SK-N-SH (cell line): Measurements from ENCODE around the gene ARTN.

Source experiments
- EP300 ChIP-seq, 2 experiments: IDR thresholded peaks; 2 replicates each; pipeline versions ENCODE4 v1.4.0 to v1.6.1; 2012; ENCODE audit warnings: borderline replicate concordance in 1 of 2, low read depth in 1 of 2, low read length in 1 of 2
- GABPA ChIP-seq: IDR thresholded peaks from 2 replicates; pipeline ENCODE4 v1.4.0; 2012; ENCODE audit warnings: low read depth, mild to moderate bottlenecking
- JUND ChIP-seq: IDR thresholded peaks from 2 replicates; pipeline ENCODE4 v1.4.0; 2012
- MAX ChIP-seq: IDR thresholded peaks from 2 replicates; pipeline ENCODE4 v1.4.0; 2012; ENCODE audit warnings: low read depth
- MXI1 ChIP-seq: IDR thresholded peaks from 2 replicates; pipeline ENCODE4 v1.6.1; 2012; ENCODE audit warnings: mild to moderate bottlenecking, low read depth, low read length, improper control_type of control experiment
- NFIC ChIP-seq: IDR thresholded peaks from 2 replicates; pipeline ENCODE4 v1.4.0; 2012; ENCODE audit warnings: borderline replicate concordance
- POLR2AphosphoS5 ChIP-seq: IDR thresholded peaks from 2 replicates; pipeline ENCODE4 v1.6.1; 2012; ENCODE audit warnings: low read depth, low read length
- RCOR1 ChIP-seq: fragments of 150-350 bp; IDR thresholded peaks from 2 replicates; pipeline ENCODE4 v1.6.1; 2017; ENCODE audit warnings: antibody characterized with exemption, low read length
- SMC3 ChIP-seq: IDR thresholded peaks from 2 replicates; pipeline ENCODE4 v1.6.1; 2012; ENCODE audit warnings: low read depth, low read length, improper control_type of control experiment
- TAF1 ChIP-seq: IDR thresholded peaks from 2 replicates; pipeline ENCODE4 v1.6.1; 2012; ENCODE audit warnings: low read depth, mild to moderate bottlenecking, low read length, moderate library complexity, borderline replicate concordance
- USF2 ChIP-seq: fragments of 150-350 bp; IDR thresholded peaks from 2 replicates; pipeline ENCODE4 v1.6.1; 2017; ENCODE audit warnings: antibody characterized with exemption, low read length, low read depth, borderline replicate concordance
- YY1 ChIP-seq: IDR thresholded peaks from 2 replicates; pipeline ENCODE4 v1.4.0; 2012; ENCODE audit warnings: low read depth, mild to moderate bottlenecking
- TF ChIP-seq, protein P1 (sequence below): fragments of 200-600 bp; sonication (generic); IDR thresholded peaks from 2 replicates; pipeline ENCODE4 v1.6.1; 2017; ENCODE audit warnings: antibody characterized with exemption, mild to moderate bottlenecking, moderate library complexity
- TF ChIP-seq, protein P2 (sequence below): IDR thresholded peaks from 2 replicates; pipeline ENCODE4 v1.6.1; 2012; ENCODE audit warnings: mild to moderate bottlenecking, low read depth, low read length, moderate library complexity

DNA sequence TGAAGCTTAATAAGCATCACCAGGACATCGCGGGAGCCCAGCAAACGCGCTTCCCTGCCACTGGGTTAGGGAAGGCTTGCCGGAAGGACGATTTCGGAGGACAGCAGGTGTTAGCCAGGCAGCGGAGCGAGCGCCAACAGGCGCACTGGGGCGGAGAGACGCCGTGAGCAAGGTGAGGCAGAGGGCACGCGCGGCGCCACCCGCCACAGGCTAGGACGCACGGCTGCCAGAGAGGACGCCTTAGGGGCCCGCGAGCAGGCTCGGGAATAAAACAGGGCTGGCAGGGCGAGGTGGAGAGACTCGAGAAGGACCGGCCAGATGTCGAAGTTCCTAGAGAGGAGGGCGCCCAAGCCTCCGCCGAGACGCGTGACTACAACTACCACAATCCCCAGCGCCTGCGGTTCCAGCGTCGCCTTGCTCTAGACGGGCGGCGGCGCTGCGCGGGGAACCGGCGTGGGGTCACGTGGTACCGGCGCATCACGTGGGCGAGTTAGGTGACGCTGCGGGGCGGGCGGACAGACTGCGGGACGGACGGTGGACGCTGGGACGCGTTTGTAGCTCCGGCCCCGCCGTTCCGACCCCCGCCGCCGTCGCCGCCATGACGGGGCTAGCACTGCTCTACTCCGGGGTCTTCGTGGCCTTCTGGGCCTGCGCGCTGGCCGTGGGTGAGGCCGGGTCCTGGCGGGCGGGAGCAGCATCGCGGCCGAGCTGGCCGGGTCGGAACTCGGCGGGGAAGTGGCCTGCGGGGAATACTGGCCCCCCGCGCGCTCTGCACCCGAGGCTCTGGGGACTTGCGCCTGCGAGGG, 41.0 kb downstream of the ARTN start, which contains the start of gene ATP6V0B:
- TF ChIP-seq USF2 (peak; percentile 99), JUND (no peak; the same call in 1 of the 2 replicates), TAF1 (peak; percentile 74; the same call in 1 of the 2 replicates), NFIC (no peak), YY1 (peak; percentile 70), GABPA (peak; percentile 30; the same call in 1 of the 2 replicates), SMC3 (no peak), POLR2AphosphoS5 (peak; percentile 50), MXI1 (peak; percentile 64), MAX (peak; percentile 85; the same call in 1 of the 2 replicates), EP300 (IDR thresholded peaks at IDR 0.05; ENCODE audit: borderline replicate concordance in 1 of 2, low read depth in 1 of 2, low read length in 1 of 2) (no peak), RCOR1 (no peak; the same call in 1 of the 2 replicates)
- TF ChIP-seq, protein P1, sequence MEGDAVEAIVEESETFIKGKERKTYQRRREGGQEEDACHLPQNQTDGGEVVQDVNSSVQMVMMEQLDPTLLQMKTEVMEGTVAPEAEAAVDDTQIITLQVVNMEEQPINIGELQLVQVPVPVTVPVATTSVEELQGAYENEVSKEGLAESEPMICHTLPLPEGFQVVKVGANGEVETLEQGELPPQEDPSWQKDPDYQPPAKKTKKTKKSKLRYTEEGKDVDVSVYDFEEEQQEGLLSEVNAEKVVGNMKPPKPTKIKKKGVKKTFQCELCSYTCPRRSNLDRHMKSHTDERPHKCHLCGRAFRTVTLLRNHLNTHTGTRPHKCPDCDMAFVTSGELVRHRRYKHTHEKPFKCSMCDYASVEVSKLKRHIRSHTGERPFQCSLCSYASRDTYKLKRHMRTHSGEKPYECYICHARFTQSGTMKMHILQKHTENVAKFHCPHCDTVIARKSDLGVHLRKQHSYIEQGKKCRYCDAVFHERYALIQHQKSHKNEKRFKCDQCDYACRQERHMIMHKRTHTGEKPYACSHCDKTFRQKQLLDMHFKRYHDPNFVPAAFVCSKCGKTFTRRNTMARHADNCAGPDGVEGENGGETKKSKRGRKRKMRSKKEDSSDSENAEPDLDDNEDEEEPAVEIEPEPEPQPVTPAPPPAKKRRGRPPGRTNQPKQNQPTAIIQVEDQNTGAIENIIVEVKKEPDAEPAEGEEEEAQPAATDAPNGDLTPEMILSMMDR, result no peak
- TF ChIP-seq, protein P2, sequence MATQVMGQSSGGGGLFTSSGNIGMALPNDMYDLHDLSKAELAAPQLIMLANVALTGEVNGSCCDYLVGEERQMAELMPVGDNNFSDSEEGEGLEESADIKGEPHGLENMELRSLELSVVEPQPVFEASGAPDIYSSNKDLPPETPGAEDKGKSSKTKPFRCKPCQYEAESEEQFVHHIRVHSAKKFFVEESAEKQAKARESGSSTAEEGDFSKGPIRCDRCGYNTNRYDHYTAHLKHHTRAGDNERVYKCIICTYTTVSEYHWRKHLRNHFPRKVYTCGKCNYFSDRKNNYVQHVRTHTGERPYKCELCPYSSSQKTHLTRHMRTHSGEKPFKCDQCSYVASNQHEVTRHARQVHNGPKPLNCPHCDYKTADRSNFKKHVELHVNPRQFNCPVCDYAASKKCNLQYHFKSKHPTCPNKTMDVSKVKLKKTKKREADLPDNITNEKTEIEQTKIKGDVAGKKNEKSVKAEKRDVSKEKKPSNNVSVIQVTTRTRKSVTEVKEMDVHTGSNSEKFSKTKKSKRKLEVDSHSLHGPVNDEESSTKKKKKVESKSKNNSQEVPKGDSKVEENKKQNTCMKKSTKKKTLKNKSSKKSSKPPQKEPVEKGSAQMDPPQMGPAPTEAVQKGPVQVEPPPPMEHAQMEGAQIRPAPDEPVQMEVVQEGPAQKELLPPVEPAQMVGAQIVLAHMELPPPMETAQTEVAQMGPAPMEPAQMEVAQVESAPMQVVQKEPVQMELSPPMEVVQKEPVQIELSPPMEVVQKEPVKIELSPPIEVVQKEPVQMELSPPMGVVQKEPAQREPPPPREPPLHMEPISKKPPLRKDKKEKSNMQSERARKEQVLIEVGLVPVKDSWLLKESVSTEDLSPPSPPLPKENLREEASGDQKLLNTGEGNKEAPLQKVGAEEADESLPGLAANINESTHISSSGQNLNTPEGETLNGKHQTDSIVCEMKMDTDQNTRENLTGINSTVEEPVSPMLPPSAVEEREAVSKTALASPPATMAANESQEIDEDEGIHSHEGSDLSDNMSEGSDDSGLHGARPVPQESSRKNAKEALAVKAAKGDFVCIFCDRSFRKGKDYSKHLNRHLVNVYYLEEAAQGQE, result no peak
